Amygdala (tissue), 56 donors: Measurements from ENCODE around the gene PAQR3.
"Not testable (repeated sequence)": the region's sequence is repeated elsewhere in the genome, so short reads cannot be mapped to it uniquely, and the experiment has no call there.

Experiments used
- DNase-seq, 56 donors: peaks; one replicate each; lab custom pipeline; 2025; lab: John Stamatoyannopoulos, UW

Gene PAQR3

GRCh38 chr4:78930016-78930629 lies 9.1 kb downstream of the PAQR3 start:
- DNase-seq: no peak

GRCh38 chr4:78928835-78929234 lies 10.4 kb downstream of the PAQR3 start:
- no peak for DNase-seq

- no peak for DNase-seq
These were observed 12.4 kb downstream of the PAQR3 start for GRCh38 chr4:78926826-78927225.

- DNase-seq: no peak
These were observed 15.6 kb downstream of the PAQR3 start for GRCh38 chr4:78923464-78924312.

GRCh38 chr4:78922207-78922606 lies 17.0 kb downstream of the PAQR3 start:
- DNase-seq: no peak

- DNase-seq: no peak
These were observed 28.6 kb downstream of the PAQR3 start for GRCh38 chr4:78910612-78911011.

- not testable (repeated sequence) for DNase-seq
These were observed 30.3 kb downstream of the PAQR3 start for GRCh38 chr4:78908974-78909373.

GRCh38 chr4:78907638-78908037 lies 31.6 kb downstream of the PAQR3 start:
- peak in 4 of 56 donors; percentile 0 to 24 (median 2) for DNase-seq

GRCh38 chr4:78904143-78904542 lies 35.1 kb downstream of the PAQR3 start:
- DNase-seq: no peak

- no peak for DNase-seq
These were observed 36.9 kb downstream of the PAQR3 start for GRCh38 chr4:78902298-78902697.

GRCh38 chr4:78901882-78902281 lies 37.4 kb downstream of the PAQR3 start:
- no peak for DNase-seq

GRCh38 chr4:78899302-78899701 lies 39.9 kb downstream of the PAQR3 start:
- DNase-seq: no peak

- no peak for DNase-seq
These were observed 49.3 kb downstream of the PAQR3 start for GRCh38 chr4:78889955-78890354.

- no peak for DNase-seq
These were observed 53.6 kb downstream of the PAQR3 start for GRCh38 chr4:78885598-78885997.

GRCh38 chr4:78880874-78881492 lies 58.3 kb downstream of the PAQR3 start:
- DNase-seq: no peak

- DNase-seq: no peak
These were observed 61.2 kb downstream of the PAQR3 start for GRCh38 chr4:78878031-78878430.

- no peak for DNase-seq
These were observed 62.5 kb downstream of the PAQR3 start for GRCh38 chr4:78876568-78877320.

- DNase-seq: no peak
These were observed 69.2 kb downstream of the PAQR3 start for GRCh38 chr4:78870056-78870455.

- DNase-seq: not testable (repeated sequence)
These were observed 70.5 kb downstream of the PAQR3 start for GRCh38 chr4:78868712-78869111.

GRCh38 chr4:78865451-78865850 lies 73.8 kb downstream of the PAQR3 start:
- no peak for DNase-seq
